Body of pancreas (tissue), 4 donors: Measurements from ENCODE around the gene TENM4. TPM values are rescaled to one million over a fixed set of nuclear protein-coding genes. Genes with fewer than 3 reads are reported as not detected.

Experiments used
- ATAC-seq: fragments of 150-250 bp; one replicate; pipeline ENCODE4 v1.9.1; 2016
- DNase-seq, 4 donors: peaks; one replicate each; pipeline ENCODE4 v3.0.0-alpha.2; 2019
- H3K27ac ChIP-seq, 4 donors: fragments of 200-600 bp; sonication (generic); 1 replicate in 3 of 4; 2 replicates in 1 of 4; pipeline versions ENCODE4 v1.5.1 to v1.6.1; 2016 to 2019; ENCODE audit warnings: mild to moderate bottlenecking in 1 of 4, mixed read lengths in 1 of 4, moderate library complexity in 1 of 4
- H3K27me3 ChIP-seq, 2 donors: fragments of 200-600 bp; sonication (generic); one replicate each; pipeline ENCODE4 v1.6.0; 2016; ENCODE audit warnings: mild to moderate bottlenecking in 1 of 2
- H3K36me3 ChIP-seq, 2 donors: fragments of 200-600 bp; sonication (generic); replicated peaks in 1 of 2; 2 replicates each; pipeline ENCODE4 v1.5.1; 2016; ENCODE audit warnings: low read depth in 2 of 2; ENCODE audit not compliant: insufficient read depth in 1 of 2
- H3K4me1 ChIP-seq: fragments of 200-600 bp; sonication (generic); one replicate; pipeline ENCODE4 v1.6.0; 2016
- H3K4me3 ChIP-seq, 2 donors: fragments of 200-600 bp; sonication (generic); 1 replicate in 1 of 2; 2 replicates in 1 of 2; pipeline ENCODE4 v1.5.1; 2016 to 2019
- H3K9me3 ChIP-seq, 3 donors: fragments of 200-600 bp; sonication (generic); 1 replicate in 2 of 3; 2 replicates in 1 of 3; pipeline ENCODE4 v1.5.1; 2016
- POLR2A ChIP-seq, 3 donors: fragments of 450-650 bp; IDR thresholded peaks; one replicate each; pipeline ENCODE4 v1.6.1; 2016; ENCODE audit warnings: antibody characterized with exemption in 3 of 3, mild to moderate bottlenecking in 2 of 3
- WGBS, 2 donors: methylation state at CpG; one replicate each; pipeline ENCODE4 v1.1.5; 2017; 5-methylcytosine and 5-hydroxymethylcytosine counted together
- intact Hi-C: fragments of 100-400 bp; cut with DNase I; formaldehyde crosslinking; loops from one replicate; pipeline ENCODE4 v1.15.1; 2023
- total RNA-seq, 2 donors: library from RNA; depleted of rRNA; stranded (reverse); fragments of >200 nt; gene quantifications; one replicate each; pipeline ENCODE4 v1.1.0, GENCODE V29; 2016
- TF ChIP-seq, protein P1 (sequence below), 7 experiments: fragments of 450-650 bp in 4 of 7; fragments of 200-600 bp in 3 of 7; sonication (generic) in 3 of 7; IDR thresholded peaks; one replicate each; pipeline ENCODE4 v1.5.1; 2016 to 2019; ENCODE audit warnings: antibody characterized with exemption in 7 of 7

Gene TENM4
- total RNA-seq, 2 donors from 2014 or later = 0.78 to 6.6 TPM

DNA sequence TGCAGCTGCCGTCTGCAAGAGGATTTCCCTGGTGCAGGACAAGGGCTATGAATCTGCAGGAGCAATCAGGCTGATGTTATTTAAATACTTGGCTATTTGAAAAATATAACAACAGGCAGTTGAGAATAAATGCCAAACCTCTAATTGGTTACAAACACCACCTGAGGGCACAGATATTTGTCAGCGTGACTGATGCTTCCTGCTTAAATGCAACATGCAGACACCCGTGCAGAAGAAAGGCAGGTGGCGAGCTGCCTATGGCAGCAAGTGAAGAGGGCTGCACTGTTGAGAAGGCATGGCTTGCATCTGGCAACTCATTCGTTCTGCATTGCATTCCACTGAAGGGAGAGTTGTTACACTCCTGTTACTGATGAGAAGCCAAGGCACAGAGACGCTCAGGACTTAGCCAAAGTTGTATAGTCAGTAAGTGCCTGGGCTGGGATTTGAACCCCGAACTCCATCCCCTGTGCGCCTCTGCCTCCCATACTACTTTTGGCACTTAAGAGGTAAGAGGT lies 350.6 kb downstream of the TENM4 start:
- no peaks in the 10 kb centered on the region for H3K36me3 ChIP-seq
- H3K9me3 ChIP-seq = no peaks in the 10 kb centered on the region
- 67 to 69% methylated on average over 7 to 8 of the region's 8 CpGs for WGBS, 2 donors
- H3K27ac ChIP-seq = no peak overlapping the region
- DNase-seq (no peak), ATAC-seq (no peak)
- TF ChIP-seq, protein P1, sequence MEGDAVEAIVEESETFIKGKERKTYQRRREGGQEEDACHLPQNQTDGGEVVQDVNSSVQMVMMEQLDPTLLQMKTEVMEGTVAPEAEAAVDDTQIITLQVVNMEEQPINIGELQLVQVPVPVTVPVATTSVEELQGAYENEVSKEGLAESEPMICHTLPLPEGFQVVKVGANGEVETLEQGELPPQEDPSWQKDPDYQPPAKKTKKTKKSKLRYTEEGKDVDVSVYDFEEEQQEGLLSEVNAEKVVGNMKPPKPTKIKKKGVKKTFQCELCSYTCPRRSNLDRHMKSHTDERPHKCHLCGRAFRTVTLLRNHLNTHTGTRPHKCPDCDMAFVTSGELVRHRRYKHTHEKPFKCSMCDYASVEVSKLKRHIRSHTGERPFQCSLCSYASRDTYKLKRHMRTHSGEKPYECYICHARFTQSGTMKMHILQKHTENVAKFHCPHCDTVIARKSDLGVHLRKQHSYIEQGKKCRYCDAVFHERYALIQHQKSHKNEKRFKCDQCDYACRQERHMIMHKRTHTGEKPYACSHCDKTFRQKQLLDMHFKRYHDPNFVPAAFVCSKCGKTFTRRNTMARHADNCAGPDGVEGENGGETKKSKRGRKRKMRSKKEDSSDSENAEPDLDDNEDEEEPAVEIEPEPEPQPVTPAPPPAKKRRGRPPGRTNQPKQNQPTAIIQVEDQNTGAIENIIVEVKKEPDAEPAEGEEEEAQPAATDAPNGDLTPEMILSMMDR (IDR thresholded peaks at IDR 0.05) = no peak
- TF ChIP-seq POLR2A (IDR thresholded peaks at IDR 0.05) = no peak
- intact Hi-C loops = no loop called here
- no peaks in the 10 kb centered on the region for H3K27me3 ChIP-seq
- H3K4me3 ChIP-seq = no peak overlapping the region
- H3K4me1 ChIP-seq = peaks cover 33% of the 10 kb centered on the region

DNA sequence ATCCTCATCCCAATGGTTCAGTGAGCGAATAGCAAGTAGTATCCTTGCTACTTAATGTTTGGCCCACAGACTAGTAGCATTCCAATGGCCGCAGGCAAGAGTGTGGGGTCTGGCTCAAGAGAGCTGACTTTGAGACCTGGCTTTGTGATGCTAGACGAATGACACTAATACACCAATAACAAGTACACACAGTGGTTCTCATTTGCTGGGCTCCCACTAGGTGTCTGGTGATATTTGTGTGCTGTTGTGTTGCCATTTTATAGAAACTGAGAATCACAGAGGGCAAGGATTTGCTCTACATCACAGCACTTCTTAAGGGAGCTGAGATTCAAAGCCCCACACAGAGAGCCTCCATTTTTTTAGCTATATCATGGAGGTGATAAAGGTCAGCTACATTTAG lies 351.2 kb downstream of the TENM4 start:
- intact Hi-C loops = no loop called here
- no peak for ATAC-seq
- 73 to 74% methylated on average over 3 of the region's 3 CpGs for WGBS, 2 donors
- no peaks in the 10 kb centered on the region for H3K36me3 ChIP-seq
- H3K4me1 ChIP-seq = peaks cover 33% of the 10 kb centered on the region
- no peak overlapping the region for H3K4me3 ChIP-seq
- H3K27me3 ChIP-seq = no peaks in the 10 kb centered on the region
- no peak for TF ChIP-seq POLR2A (IDR thresholded peaks at IDR 0.05)
- no peak for DNase-seq
- peak overlapping the region in 2 of 4 donors; percentile 82 to 86 for H3K27ac ChIP-seq
- H3K9me3 ChIP-seq = no peaks in the 10 kb centered on the region

DNA sequence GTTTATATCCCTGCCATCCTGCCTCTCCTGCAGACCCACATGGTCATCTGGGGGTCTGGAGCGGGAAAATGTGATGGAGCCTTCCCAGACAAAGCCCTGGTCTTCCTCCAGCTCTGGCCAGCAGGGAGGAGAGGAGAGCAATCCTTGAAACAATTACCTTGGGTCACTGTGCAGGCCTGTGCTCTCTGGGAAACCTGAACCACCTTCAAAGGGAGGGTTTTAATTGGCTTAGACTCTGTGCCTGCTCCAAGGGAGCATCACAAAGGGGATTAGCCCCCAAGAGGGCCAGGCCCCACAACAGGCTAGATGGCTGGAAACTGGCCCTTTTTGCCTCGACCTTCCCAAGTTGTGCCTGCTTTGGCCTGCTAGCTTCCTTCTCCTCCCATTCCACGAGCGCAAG lies 351.9 kb downstream of the TENM4 start:
- Histone ChIP-seq H3K9me3 (no peaks in the 10 kb centered on the region), H3K4me3 (no peak overlapping the region), H3K27me3 (no peaks in the 10 kb centered on the region), H3K4me1 (peaks cover 33% of the 10 kb centered on the region), H3K36me3 (no peaks in the 10 kb centered on the region), H3K27ac (peak overlapping the region; percentile 31 to 86 (median 57))
- no peak for DNase-seq
- TF ChIP-seq POLR2A (IDR thresholded peaks at IDR 0.05) = no peak
- TF ChIP-seq, protein P1 (IDR thresholded peaks at IDR 0.05) = no peak
- ATAC-seq = no peak
- 65 to 84% methylated on average over 4 of the region's 4 CpGs for WGBS, 2 donors
- intact Hi-C loops = no loop called here

DNA sequence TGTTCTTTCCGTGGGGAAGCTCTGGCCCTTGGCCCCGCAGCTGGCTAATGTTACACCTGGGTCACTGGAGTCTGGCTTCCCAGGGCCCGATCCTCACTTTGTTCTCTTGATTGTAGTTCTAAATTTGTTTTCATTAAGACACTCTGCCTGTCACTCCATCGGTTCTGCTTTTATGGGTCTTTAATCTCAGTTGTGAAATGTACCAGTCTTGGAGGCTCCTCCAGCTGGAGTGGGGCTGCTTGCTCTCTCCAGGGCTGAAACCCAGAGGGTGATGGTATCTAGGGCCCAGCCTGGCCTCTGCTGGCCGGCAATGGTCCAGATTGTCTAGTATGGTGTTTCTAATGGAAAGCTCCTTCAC lies 352.9 kb downstream of the TENM4 start:
- intact Hi-C loops = no loop called here
- no peak overlapping the region for H3K4me3 ChIP-seq
- ATAC-seq = no peak
- H3K27me3 ChIP-seq = no peaks in the 10 kb centered on the region
- H3K9me3 ChIP-seq = no peaks in the 10 kb centered on the region
- TF ChIP-seq, protein P1 (IDR thresholded peaks at IDR 0.05) = no peak
- no peak for TF ChIP-seq POLR2A (IDR thresholded peaks at IDR 0.05)
- no peaks in the 10 kb centered on the region for H3K36me3 ChIP-seq
- peaks cover 43% of the 10 kb centered on the region for H3K4me1 ChIP-seq
- peak overlapping the region; percentile 28 to 86 (median 73) for H3K27ac ChIP-seq
- WGBS, 2 donors = 39 to 68% methylated on average over 4 to 5 of the region's 5 CpGs
- no peak for DNase-seq

DNA sequence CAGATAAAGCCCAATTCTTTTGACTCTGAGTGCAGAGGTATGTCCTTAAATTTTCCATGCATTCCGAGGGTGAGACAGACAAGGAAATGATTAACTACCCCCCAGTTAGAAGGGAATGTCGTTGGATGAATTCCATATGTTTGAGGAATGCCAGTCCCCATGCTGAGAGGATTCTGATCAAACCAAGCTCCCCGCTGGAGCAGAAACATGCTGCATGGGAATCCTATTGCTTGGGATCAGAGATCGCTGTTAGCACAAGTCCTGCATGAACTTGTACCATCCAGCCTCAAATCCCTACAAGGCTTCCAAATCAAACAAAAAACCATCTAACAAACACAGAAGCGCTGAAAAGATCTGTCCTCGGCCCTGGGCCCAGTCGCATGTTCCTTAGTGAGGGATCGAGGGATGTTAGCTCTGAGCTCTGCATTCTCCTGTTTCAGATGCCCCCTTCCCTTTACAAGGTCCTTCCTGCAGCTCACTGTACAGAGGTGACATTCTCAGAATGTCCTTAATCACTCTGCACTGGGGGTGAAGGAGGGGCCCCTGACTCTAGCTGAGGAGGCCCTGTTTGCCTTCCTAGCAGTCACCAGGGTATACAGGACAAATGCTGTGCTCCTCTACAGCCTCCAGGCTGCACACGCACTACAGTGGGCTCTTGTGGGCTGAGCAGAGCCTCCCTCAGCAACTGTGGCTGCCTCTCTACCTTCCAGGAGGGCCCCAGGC lies 353.4 kb downstream of the TENM4 start:
- peak in 3 of 4 donors; percentile 17 to 37 (median 20) for DNase-seq
- peak; percentile 78 for ATAC-seq
- TF ChIP-seq, protein P1 (IDR thresholded peaks at IDR 0.05) = no peak
- TF ChIP-seq POLR2A (IDR thresholded peaks at IDR 0.05) = peak in 1 of 3 donors; percentile 37
- WGBS, 2 donors = 39 to 48% methylated on average over 9 of the region's 9 CpGs
- Histone ChIP-seq H3K27ac (peak overlapping the region; percentile 28 to 86 (median 73)), H3K27me3 (no peaks in the 10 kb centered on the region), H3K4me3 (no peak overlapping the region), H3K4me1 (peaks cover 44% of the 10 kb centered on the region), H3K36me3 (no peaks in the 10 kb centered on the region), H3K9me3 (no peaks in the 10 kb centered on the region)
- intact Hi-C loops = no loop called here
